Lower lobe of right lung (tissue), 2 donors: ENCODE measurements around the gene FBP2. TPM values are rescaled to one million over a fixed set of nuclear protein-coding genes. Genes with fewer than 3 reads are reported as not detected.

Experiments used
- ATAC-seq, 2 donors: fragments of 200-7000 bp; cut with Tn5 transposase; one replicate each; pipeline ENCODE4 v1.9.1; 2020 to 2022; ENCODE audit warnings: mild to moderate bottlenecking in 2 of 2, moderate library complexity in 2 of 2
- DNase-seq: peaks from one replicate; pipeline ENCODE4 v3.0.0-alpha.2; 2020
- H3K27ac ChIP-seq: fragments of 200-600 bp; one replicate; pipeline ENCODE4 v1.8.0; 2022
- H3K27me3 ChIP-seq: fragments of 200-600 bp; one replicate; pipeline ENCODE4 v1.8.0; 2022; ENCODE audit warnings: low read depth
- H3K36me3 ChIP-seq: fragments of 200-600 bp; one replicate; pipeline ENCODE4 v1.8.0; 2022; ENCODE audit warnings: mild to moderate bottlenecking
- H3K4me1 ChIP-seq: fragments of 200-600 bp; one replicate; pipeline ENCODE4 v1.8.0; 2022
- H3K4me3 ChIP-seq: fragments of 200-600 bp; one replicate; pipeline ENCODE4 v1.8.0; 2022; ENCODE audit warnings: mild to moderate bottlenecking
- H3K9me3 ChIP-seq: fragments of 200-600 bp; one replicate; pipeline ENCODE4 v1.8.0; 2022
- intact Hi-C: fragments of 100-400 bp; cut with DNase I; formaldehyde crosslinking; loops from one replicate; pipeline ENCODE4 v1.11.0; 2022
- total RNA-seq: library from RNA; stranded (reverse); fragmentation: NEBNext Ultra II Directional; extraction: Animal tissue kit (Norgen Biotek cat#: 25700); gene quantifications from one replicate; pipeline ENCODE4 v1.2.1, GENCODE V29; 2021
- TF ChIP-seq, protein P1 (sequence below): fragments of 200-600 bp; IDR thresholded peaks from one replicate; pipeline ENCODE4 v1.8.0; 2022; ENCODE audit warnings: antibody characterized with exemption, mild to moderate bottlenecking
- donor health status: DM: no; HTN: yes; CAD: no; lungs with severe emphysema.

Gene FBP2
- total RNA-seq, 1 donor from 2014 or later, result not detected

GRCh38 chr9:94560237-94560636, 33.4 kb downstream of the FBP2 start:
- TF ChIP-seq, protein P1, sequence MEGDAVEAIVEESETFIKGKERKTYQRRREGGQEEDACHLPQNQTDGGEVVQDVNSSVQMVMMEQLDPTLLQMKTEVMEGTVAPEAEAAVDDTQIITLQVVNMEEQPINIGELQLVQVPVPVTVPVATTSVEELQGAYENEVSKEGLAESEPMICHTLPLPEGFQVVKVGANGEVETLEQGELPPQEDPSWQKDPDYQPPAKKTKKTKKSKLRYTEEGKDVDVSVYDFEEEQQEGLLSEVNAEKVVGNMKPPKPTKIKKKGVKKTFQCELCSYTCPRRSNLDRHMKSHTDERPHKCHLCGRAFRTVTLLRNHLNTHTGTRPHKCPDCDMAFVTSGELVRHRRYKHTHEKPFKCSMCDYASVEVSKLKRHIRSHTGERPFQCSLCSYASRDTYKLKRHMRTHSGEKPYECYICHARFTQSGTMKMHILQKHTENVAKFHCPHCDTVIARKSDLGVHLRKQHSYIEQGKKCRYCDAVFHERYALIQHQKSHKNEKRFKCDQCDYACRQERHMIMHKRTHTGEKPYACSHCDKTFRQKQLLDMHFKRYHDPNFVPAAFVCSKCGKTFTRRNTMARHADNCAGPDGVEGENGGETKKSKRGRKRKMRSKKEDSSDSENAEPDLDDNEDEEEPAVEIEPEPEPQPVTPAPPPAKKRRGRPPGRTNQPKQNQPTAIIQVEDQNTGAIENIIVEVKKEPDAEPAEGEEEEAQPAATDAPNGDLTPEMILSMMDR, result no peak
- Histone ChIP-seq H3K36me3 (no peaks in the 10 kb centered on the region), H3K27ac (no peak overlapping the region), H3K4me3 (no peak overlapping the region), H3K4me1 (no peaks in the 10 kb centered on the region), H3K9me3 (no peaks in the 10 kb centered on the region), H3K27me3 (no peaks in the 10 kb centered on the region)
- intact Hi-C loops, result no loop called here
- DNase-seq, result no peak
- no peak for ATAC-seq

GRCh38 chr9:94557376-94557775, 36.2 kb downstream of the FBP2 start:
- ATAC-seq, result peak in 1 of 2 donors; percentile 44
- H3K27me3 ChIP-seq, result peaks cover 5% of the 10 kb centered on the region
- TF ChIP-seq, protein P1, result no peak

GRCh38 chr9:94554439-94555331, 38.9 kb downstream of the FBP2 start, which contains the start of gene PCAT7:
Gene PCAT7, plus strand, starts transcription at chr9:94555083.
- DNase-seq (peak; percentile 61), ATAC-seq (peak; percentile 97)
- TF ChIP-seq, protein P1, result peak; percentile 32
- Histone ChIP-seq H3K27me3 (peaks cover 5% of the 10 kb centered on the region), H3K36me3 (no peaks in the 10 kb centered on the region), H3K4me1 (no peaks in the 10 kb centered on the region), H3K4me3 (peak within 1 kb of the TSS; percentile 29), H3K27ac (no peak within 1 kb of the TSS), H3K9me3 (no peaks in the 10 kb centered on the region)
- intact Hi-C loops, result no loop called here

More at GRCh38 chr9:94557376-94557775, 36.2 kb downstream of the FBP2 start:
- H3K4me3 ChIP-seq, result no peak overlapping the region
- H3K9me3 ChIP-seq, result no peaks in the 10 kb centered on the region
- intact Hi-C loops, result no loop called here
- no peaks in the 10 kb centered on the region for H3K36me3 ChIP-seq
- H3K4me1 ChIP-seq, result no peaks in the 10 kb centered on the region
- DNase-seq, result no peak
- H3K27ac ChIP-seq, result no peak overlapping the region

GRCh38 chr9:94554078-94554438, 39.6 kb downstream of the FBP2 start:
- Histone ChIP-seq H3K36me3 (no peaks in the 10 kb centered on the region), H3K27ac (no peak overlapping the region), H3K4me3 (no peak overlapping the region), H3K4me1 (no peaks in the 10 kb centered on the region), H3K9me3 (no peaks in the 10 kb centered on the region), H3K27me3 (peaks cover 5% of the 10 kb centered on the region)
- no peak for DNase-seq
- TF ChIP-seq, protein P1, result no peak
- peak; percentile 19 to 49 for ATAC-seq
- intact Hi-C loops, result no loop called here

GRCh38 chr9:94553029-94553938, 40.3 kb downstream of the FBP2 start:
- H3K4me1 ChIP-seq, result no peaks in the 10 kb centered on the region
- H3K4me3 ChIP-seq, result no peak overlapping the region
- TF ChIP-seq, protein P1, result no peak
- H3K36me3 ChIP-seq, result no peaks in the 10 kb centered on the region
- H3K27ac ChIP-seq, result no peak overlapping the region
- no peak for DNase-seq
- ATAC-seq, result peak in 1 of 2 donors; percentile 27
- H3K9me3 ChIP-seq, result no peaks in the 10 kb centered on the region
- intact Hi-C loops, result no loop called here
- peaks cover 5% of the 10 kb centered on the region for H3K27me3 ChIP-seq
